HG03095 (cell line): ENCODE data around the gene DTD1.
"Not testable (repeated sequence)": the region's sequence is repeated elsewhere in the genome, so short reads cannot be mapped to it uniquely, and the experiment has no call there.

Source experiments
- ATAC-seq: cut with Tn5 transposase; IDR thresholded peaks from one replicate; pipeline ENCODE4 v1.9.1; 2021; ENCODE audit warnings: moderate library complexity; ENCODE audit not compliant: unreplicated experiment

The DTD1 gene

DNA sequence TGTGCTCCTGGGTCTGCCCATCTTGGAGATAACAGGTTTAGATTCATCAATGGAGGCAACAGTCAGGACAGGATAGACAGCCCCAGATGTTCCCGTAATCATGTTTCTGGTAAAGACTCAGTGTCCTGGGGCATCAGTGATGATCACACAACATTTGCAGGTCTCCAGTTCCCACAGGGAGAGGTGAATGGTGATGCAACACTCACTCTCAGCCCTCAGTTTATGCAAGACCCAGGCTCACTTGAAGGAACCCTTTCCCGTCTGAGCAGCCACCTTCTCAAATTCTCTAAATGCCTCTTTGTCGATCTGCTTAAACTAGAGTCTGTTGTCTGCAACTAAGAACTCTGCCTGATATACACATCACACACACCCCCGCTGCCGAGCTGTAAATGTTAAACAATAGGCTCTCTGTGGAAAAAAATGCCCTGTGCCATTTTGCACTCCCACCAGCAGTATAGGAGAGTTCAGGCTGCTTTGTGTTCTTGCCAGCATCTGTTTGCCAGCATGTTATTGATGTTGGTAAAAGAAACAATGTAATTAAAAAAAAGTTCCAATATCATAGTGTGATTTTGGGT is 195.6 kb downstream of the DTD1 start:
- ATAC-seq: no peak

DNA sequence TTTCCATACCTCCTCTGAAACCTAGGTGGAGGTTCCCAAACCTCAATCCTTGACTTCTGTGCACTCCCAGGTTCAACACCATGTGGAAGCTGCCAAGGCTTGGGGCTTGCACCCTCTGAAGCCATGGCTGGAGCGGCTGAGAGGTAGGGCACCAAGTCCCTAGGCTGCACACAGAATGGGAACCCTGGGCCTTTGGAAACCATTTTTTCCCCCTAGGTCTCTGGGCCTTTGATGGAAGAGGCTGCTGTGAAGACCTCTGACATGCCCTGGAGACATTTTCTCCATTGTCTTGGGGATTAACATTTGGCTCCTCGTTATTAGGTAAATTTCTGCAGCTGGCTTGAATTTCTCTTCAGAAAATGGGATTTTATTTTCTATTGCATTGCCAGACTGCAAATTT is 199.2 kb downstream of the DTD1 start:
- not testable (repeated sequence) for ATAC-seq

DNA sequence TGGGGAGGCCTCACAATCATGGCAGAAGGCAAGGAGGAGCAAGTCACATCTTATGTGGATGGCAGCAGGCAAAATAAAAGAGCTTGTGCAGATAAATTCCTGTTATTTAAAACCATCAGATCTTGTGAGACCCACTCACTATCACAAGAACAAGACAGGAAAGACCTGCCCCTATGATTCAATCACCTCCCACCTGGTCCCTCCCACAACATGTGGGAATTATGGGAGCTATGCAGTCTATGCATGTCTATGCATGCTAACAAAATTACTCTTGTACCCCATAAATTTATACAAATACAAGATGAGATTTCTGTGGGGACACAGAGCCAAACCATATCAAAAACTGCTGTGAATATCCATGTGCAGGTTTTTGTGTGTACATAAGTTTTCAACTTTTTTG is 200.2 kb downstream of the DTD1 start:
- ATAC-seq: no peak

DNA sequence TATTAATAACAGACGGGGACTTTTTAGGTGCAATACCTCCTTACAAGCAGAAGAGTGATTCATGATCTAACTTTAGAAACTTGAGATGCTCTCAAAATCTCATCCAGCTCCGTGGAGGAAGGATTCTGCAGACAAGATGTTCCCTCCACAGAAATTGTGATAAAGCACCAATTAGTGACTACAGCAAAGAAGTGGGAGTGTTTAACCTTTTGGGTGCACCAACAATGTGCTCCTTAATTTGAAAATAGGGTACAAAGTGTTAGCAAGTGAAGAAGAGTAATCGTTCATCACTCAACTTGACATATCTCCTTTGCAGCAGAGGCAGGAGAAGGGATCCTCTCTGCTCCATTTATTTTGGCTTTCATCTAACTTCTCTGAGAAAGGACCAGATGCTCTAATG is 202.9 kb downstream of the DTD1 start:
- no peak for ATAC-seq

DNA sequence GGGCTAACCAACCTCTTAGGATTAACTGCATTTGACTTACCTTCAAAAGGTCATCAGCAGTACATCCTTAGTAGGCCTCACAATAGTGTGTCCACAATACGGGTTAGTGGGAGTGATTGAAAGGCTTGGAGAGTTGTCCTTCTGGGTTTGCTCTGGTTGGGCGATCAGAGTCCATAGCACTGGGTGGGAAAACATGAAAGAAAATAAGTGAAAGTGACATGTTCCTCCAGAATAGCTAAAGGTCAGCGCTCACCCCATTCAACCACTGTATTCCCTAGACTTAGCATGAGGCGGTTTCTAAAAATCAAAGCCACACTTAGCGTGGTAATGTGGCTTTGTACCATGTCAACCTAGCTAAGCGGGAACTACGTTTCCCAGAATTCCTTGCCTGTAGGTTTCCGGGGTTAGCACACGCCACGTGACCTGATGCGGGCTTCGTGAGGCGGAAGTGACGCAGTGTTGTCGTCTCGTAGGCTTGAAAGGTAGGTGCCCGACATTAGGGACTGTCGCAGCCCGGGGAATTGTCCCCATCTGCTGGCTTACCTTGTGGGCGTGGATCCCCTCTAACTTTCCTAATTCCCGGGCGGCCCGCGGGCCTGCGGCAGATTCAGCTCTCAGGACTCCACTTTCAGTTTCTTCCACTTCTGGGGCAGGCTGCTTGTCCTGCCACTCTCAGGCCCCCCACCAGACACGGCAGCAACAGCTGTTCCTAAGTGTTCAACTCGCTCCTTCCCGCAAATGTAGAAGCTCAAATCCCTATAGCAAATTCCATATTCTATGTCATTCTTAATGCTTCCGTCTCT is 206.0 kb downstream of the DTD1 start:
- ATAC-seq: peak; percentile 96

DNA sequence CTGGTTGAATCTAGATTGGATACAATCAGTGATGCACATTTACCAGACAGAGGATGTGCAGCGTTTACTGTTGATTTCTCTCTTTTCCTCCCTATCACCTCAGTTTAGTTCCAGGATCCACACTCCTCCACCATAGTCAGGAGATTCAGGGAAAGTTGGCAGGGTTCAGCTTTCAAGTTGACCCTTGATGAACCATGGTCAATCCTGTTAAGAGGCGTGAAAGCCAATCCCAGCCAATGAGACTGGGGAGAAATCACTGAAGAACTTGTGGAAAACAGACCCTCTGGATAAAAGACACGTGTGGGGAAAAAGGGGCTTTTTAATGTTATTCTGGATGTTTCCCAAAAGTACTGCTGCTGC is 206.6 kb downstream of the DTD1 start:
- ATAC-seq: no peak

DNA sequence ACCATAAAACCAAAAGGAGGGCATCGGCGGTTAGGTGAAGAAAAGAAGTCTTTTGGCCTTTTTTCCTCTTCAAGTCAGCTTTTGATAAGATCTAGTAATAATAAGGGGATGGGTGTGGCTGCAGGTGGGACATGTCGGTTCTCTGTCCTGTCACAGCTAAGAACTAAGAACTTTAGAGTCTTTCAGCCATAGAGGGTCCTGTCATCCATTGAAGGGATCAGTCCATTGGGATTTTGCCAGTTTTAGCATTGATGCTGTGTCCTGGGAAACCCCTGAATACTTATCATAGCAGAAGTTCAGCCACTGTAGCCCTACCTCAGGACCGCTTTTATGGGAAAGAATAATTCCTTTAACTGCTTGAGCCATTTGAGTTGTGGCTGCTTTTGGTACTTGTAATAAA is 207.5 kb downstream of the DTD1 start:
- no peak for ATAC-seq

DNA sequence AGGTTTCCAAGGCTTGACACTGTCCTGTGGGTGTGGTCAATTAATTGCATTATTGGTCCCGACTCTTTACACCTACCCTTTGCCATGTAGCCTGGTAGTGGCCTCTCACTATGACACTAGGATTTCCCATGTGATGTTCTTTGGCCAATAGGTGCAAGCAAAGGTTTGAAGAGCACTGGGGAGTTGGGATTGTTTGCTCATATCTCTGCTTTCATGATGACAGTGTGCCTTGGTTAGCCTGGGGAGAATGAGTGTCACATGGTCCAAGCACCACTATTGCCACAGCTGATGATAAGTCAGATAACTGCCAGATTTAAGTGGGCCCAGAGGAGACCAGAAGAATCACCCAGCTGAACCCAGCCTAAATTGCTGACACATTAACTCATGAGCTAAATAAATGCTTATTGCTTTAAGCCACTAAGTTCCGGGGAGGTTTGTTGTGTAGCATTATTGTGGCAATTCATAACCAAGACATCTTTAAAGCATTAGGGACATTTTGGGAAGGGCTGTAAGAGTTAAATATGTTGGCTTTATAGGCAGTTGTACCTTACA is 208.5 kb downstream of the DTD1 start:
- no peak for ATAC-seq

DNA sequence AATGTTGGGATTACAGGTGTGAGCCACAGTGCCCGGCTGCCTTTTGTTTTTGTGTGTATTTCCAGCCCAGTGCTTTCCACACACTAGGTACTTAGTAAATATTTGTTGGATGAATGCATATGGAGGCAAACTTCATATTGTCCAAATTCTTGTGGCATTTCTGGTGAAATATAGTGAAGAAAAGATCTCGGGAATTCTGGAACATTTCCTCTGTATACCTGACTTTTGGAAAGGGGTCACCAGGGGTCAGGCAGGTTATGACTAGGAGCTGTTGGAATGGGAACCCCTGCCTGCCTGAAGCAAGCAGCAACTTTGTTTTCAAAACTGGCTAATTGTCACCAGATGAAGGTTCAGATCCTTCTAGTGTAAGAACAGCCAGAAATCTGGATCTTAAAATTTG is 213.7 kb downstream of the DTD1 start:
- ATAC-seq: peak; percentile 11

DNA sequence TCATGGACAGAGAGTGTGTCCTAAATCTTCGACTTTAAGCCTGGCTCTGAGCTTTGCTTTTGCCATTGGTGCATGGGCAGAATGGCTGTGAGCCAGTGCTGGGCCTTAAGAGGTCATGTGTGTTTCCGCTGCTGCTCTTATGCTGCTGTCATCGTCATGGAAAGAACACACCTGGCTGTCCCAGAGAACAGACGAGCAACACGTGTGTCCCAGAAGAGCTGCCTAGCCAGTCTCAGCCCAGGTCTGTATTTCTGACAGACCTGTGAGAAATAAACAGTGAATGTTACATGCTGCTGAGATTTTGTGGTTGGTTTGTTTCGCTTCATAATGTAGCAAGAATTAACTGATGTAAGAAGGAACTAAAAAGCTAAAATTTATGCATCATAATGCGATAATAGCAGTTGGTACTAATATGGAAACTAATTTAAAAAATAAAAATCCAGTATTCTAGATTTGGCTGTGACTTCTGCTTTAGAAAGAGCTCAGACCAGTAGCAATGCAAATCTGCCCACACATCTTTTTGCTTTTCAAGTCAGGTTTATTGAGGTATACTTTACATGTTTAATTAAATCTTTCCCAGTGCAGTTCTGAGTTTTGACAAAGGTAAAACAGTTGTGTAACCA is 214.3 kb downstream of the DTD1 start:
- ATAC-seq: peak; percentile 69

DNA sequence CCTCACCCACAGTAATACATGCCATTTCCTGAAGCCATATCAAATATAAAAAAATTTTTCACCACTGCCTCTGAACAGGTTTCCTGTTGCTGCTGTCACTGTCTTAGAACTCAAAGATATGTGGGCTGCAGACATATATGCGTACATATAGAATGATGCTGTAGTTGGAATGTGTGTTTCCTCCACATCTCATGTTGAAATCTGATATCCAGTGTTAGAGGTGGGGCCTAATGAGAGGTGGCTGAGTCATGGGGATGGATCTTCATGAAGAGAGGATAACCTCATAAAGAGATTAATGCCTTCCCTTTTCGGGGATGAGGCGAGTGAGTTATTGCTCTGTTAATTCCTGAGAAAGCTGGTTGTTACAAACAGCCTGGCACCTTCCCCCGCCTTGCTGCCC is 218.0 kb downstream of the DTD1 start:
- ATAC-seq: no peak

DNA sequence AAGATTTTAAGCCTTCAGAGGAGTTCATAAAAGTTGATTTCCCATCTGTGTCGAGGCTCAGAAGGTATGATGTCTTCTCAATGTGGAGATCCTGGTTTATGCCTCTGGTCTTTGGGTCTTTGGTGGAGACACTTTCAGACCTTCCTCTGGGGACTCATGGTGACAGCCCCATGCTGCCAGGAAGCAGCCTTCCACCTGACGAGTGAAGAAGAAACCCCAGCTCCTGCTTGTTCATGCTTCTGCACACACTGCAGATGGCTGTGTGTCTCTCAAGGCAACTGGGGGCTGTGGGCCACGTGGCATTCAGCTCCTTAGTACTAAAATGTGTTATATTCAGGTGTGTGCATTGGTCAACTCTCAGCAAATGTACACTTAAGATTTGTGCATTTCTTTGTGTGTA is 220.9 kb downstream of the DTD1 start:
- no peak for ATAC-seq

DNA sequence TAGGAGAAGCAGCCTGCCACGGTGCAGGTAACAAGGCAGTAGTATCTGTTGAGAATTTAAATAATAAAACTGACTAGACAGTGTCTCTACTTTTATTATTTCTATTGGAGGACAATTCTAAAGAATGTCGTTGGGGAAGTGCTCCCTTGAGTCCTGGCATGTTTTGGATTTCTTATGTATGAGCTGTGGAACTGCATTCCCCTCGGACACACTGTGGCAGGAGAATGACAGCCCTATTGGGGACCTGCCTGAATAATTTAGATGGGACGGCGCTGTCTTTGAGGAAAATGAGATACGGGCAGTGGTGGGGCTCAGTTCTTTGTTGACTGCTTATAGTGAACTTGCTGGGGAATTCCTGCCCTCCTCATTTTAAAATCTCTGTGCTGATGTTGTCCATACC is 223.3 kb downstream of the DTD1 start:
- no peak for ATAC-seq

DNA sequence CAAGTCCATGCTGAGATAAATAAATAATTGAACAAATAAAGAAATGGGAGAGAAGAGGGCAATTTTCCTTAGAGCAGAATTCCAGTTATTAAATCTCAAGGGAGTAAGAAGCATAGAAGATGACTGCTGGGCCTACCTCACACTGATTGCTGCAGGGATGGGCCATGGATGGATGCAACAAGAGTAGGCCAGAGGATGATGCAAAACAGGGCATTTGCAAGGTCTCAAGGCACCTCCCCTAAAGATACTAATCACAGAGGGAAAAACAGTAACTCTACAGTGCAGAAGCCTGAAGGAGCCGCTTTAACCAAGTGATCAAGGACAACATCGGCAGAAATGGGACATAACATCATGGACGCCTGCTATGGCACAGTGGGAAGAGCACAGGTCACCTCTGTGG is 224.1 kb downstream of the DTD1 start:
- ATAC-seq: no peak

DNA sequence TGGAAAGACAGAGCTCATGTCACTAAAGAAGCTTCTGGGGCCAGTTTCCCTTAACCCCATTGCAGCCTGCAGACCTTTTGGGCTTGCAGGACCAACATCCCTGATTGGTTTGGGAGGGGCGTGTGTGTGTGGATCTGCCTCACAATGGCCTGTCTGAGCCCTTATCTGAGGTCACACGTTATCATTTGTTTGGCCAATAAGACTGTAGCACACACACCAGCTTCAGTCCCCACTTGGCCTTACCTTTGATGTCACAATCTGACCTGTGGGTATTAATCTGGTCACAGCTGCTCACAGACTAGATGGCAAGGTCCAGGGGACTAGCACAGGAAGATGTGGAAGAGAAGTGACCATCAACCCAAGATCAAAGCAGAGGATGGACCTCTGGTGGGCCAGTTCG is 225.6 kb downstream of the DTD1 start, which contains the start of gene SCP2D1:
Gene SCP2D1, plus strand, starts transcription at position 301 of the 400 bp plus-strand sequence. Its CDS starts 33 bp downstream, at position 334.
- ATAC-seq: no peak

DNA sequence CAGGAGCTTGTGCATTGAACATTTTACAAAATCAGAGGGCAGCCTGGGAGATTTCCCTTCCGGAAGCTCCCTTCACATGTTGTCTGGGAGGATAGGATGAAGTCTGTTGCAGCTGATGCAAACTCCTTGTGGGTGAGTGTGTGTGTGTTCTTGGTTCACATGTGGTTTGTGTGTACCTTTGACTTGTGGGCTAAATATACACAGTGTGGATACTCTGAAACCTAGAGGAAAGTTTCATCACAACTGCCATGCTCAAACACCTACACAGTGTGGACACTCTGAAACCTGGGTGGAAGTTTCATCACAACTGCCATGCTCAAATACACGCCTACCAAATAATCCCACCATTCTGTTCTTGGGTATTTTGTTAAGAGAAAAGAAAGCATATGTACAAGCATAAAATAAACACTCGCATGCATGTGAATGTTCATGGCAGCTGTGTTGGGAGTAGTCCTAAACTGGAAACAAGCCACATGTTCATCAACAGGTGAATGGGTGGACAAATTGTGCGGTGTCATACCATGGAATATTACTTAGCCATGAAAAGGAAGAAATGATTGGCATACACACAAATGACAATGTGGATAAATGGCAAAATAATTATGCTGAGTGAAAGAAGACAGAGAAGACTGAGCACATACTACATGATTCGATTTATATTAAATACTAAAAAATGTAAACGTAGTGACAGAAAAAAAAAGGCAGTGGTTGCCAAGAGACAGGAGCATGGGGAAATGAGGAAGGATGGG is 227.5 kb downstream of the DTD1 start:
- ATAC-seq: no peak
